HG02588 (cell line): ENCODE measurements around the gene SMARCC2.
"Not testable (repeated sequence)": the region's sequence is repeated elsewhere in the genome, so short reads cannot be mapped to it uniquely, and the experiment has no call there.

ENCODE experiments used
- ATAC-seq: cut with Tn5 transposase; IDR thresholded peaks from one replicate; pipeline ENCODE4 v1.9.1; 2021; ENCODE audit warnings: mild to moderate bottlenecking, moderate library complexity; ENCODE audit not compliant: unreplicated experiment

Gene SMARCC2

GRCh38 chr12:56165369-56165768, 23.9 kb downstream of the SMARCC2 start:
- no peak for ATAC-seq

- ATAC-seq: no peak
Observed at GRCh38 chr12:56164345-56164729, 24.9 kb downstream of the SMARCC2 start.

- ATAC-seq: no peak
Observed at GRCh38 chr12:56163533-56164344, 25.5 kb downstream of the SMARCC2 start.

- no peak for ATAC-seq
Observed at GRCh38 chr12:56162468-56163290, 26.6 kb downstream of the SMARCC2 start.

GRCh38 chr12:56161690-56162351, 27.5 kb downstream of the SMARCC2 start:
- ATAC-seq: no peak

- no peak for ATAC-seq
Observed at GRCh38 chr12:56160894-56161689, 28.2 kb downstream of the SMARCC2 start.

GRCh38 chr12:56160193-56160763, 29.0 kb downstream of the SMARCC2 start:
- no peak for ATAC-seq

- no peak for ATAC-seq
Observed at GRCh38 chr12:56159482-56160192, 29.6 kb downstream of the SMARCC2 start.

GRCh38 chr12:56158926-56159461, 30.3 kb downstream of the SMARCC2 start:
- ATAC-seq: no peak

- peak; percentile 83 for ATAC-seq
Observed at GRCh38 chr12:56158029-56158925, 31.0 kb downstream of the SMARCC2 start, which contains the start of gene MYL6. Gene MYL6 (plus strand): TSS chr12:56158359. CDS start chr12:56158402, 43 bp downstream.

- peak; percentile 25 for ATAC-seq
Observed at GRCh38 chr12:56157201-56158028, 31.9 kb downstream of the SMARCC2 start.

GRCh38 chr12:56156464-56157200, 32.7 kb downstream of the SMARCC2 start:
- ATAC-seq: not testable (repeated sequence)

- no peak for ATAC-seq
Observed at GRCh38 chr12:56155256-56155845, 33.9 kb downstream of the SMARCC2 start.

GRCh38 chr12:56154818-56155217, 34.5 kb downstream of the SMARCC2 start:
- no peak for ATAC-seq

- ATAC-seq: no peak
Observed at GRCh38 chr12:56154246-56154771, 35.0 kb downstream of the SMARCC2 start.

- ATAC-seq: no peak
Observed at GRCh38 chr12:56153678-56154065, 35.6 kb downstream of the SMARCC2 start.
